ENCODE data around the gene ADAMTS20. TPM values are rescaled to one million over a fixed set of nuclear protein-coding genes. Genes with fewer than 3 reads are reported as not detected.

The ADAMTS20 gene
- total RNA-seq, 1 experiment from 2014 or later = 0.07 TPM

GRCh38 chr12:43329375-43329774 lies 222.6 kb downstream of the ADAMTS20 start:
- Histone ChIP-seq H3K4me1 (peaks cover 14% of the 10 kb centered on the region), H3K9me3 (peaks cover 4% of the 10 kb centered on the region; the same call in 1 of the 2 replicates), H3K27me3 (replicated peaks; ENCODE audit: control insufficient read depth, insufficient read depth, low read length) (no peaks in the 10 kb centered on the region), H3K4me3 (ENCODE audit: low read depth, low read length) (no peak overlapping the region), H3K36me3 (ENCODE audit: control insufficient read depth, insufficient read depth, low read length) (no peaks in the 10 kb centered on the region)
- intact Hi-C loops (cut with micrococcal nuclease; ENCODE audit: unreplicated experiment) = no loop called here
- CTCF ChIA-PET = no interaction called here
- no peaks in the 10 kb centered on the region for H3K27me3 Mint-ChIP-seq (ENCODE audit: insufficient read depth, unreplicated experiment)
- H3K4me3 Mint-ChIP-seq (ENCODE audit: unreplicated experiment) = no peak overlapping the region
- H3K36me3 Mint-ChIP-seq (ENCODE audit: insufficient read depth, unreplicated experiment) = no peaks in the 10 kb centered on the region
- BruUV-seq (replicated peaks) = no TSS peak
- peaks cover 10% of the 10 kb centered on the region for H3K9me3 Mint-ChIP-seq (ENCODE audit: unreplicated experiment)
- TF ChIP-seq CTCF (IDR thresholded peaks at IDR 0.05; ENCODE audit: insufficient read depth in 1 of 2, low read depth in 1 of 2, low read length in 1 of 2, severe bottlenecking in 1 of 2, unreplicated experiment in 1 of 2) = no peak
- DNase-seq = no peak
- POLR2A ChIA-PET = no interaction called here
- no peak overlapping the region for H3K27ac Mint-ChIP-seq (ENCODE audit: unreplicated experiment)
- no peaks in the 10 kb centered on the region for H3K4me1 Mint-ChIP-seq (ENCODE audit: low read depth, unreplicated experiment)

GRCh38 chr12:43325786-43326185 lies 226.2 kb downstream of the ADAMTS20 start:
- BruUV-seq (replicated peaks) = no TSS peak
- no peak overlapping the region for H3K4me3 ChIP-seq (ENCODE audit: low read depth, low read length)
- ChIA-PET CTCF (no interaction called here), POLR2A (no interaction called here)
- Mint-ChIP-seq H3K4me1 (ENCODE audit: low read depth, unreplicated experiment) (no peaks in the 10 kb centered on the region), H3K4me3 (ENCODE audit: unreplicated experiment) (no peak overlapping the region), H3K27me3 (ENCODE audit: insufficient read depth, unreplicated experiment) (no peaks in the 10 kb centered on the region), H3K36me3 (ENCODE audit: insufficient read depth, unreplicated experiment) (no peaks in the 10 kb centered on the region), H3K27ac (ENCODE audit: unreplicated experiment) (no peak overlapping the region), H3K9me3 (ENCODE audit: unreplicated experiment) (peaks cover 10% of the 10 kb centered on the region)
- H3K36me3 ChIP-seq (ENCODE audit: control insufficient read depth, insufficient read depth, low read length) = no peaks in the 10 kb centered on the region
- intact Hi-C loops (cut with micrococcal nuclease; ENCODE audit: unreplicated experiment) = no loop called here
- no peak for TF ChIP-seq CTCF (IDR thresholded peaks at IDR 0.05; ENCODE audit: insufficient read depth in 1 of 2, low read depth in 1 of 2, low read length in 1 of 2, severe bottlenecking in 1 of 2, unreplicated experiment in 1 of 2)
- H3K4me1 ChIP-seq = no peaks in the 10 kb centered on the region
- H3K27me3 ChIP-seq (replicated peaks; ENCODE audit: control insufficient read depth, insufficient read depth, low read length) = no peaks in the 10 kb centered on the region
- H3K9me3 ChIP-seq = peaks cover 4% of the 10 kb centered on the region; the same call in 1 of the 2 replicates
- no peak for DNase-seq

- DNase-seq = no peak
- Mint-ChIP-seq H3K27ac (ENCODE audit: unreplicated experiment) (no peak overlapping the region), H3K4me1 (ENCODE audit: low read depth, unreplicated experiment) (no peaks in the 10 kb centered on the region), H3K4me3 (ENCODE audit: unreplicated experiment) (no peak overlapping the region), H3K9me3 (ENCODE audit: unreplicated experiment) (no peaks in the 10 kb centered on the region), H3K27me3 (ENCODE audit: insufficient read depth, unreplicated experiment) (no peaks in the 10 kb centered on the region), H3K36me3 (ENCODE audit: insufficient read depth, unreplicated experiment) (no peaks in the 10 kb centered on the region)
- no peaks in the 10 kb centered on the region for H3K36me3 ChIP-seq (ENCODE audit: control insufficient read depth, insufficient read depth, low read length)
- BruUV-seq (replicated peaks) = no TSS peak
- TF ChIP-seq CTCF (IDR thresholded peaks at IDR 0.05; ENCODE audit: insufficient read depth in 1 of 2, low read depth in 1 of 2, low read length in 1 of 2, severe bottlenecking in 1 of 2, unreplicated experiment in 1 of 2) = no peak
- H3K27me3 ChIP-seq (replicated peaks; ENCODE audit: control insufficient read depth, insufficient read depth, low read length) = no peaks in the 10 kb centered on the region
- POLR2A ChIA-PET = no interaction called here
- no peak overlapping the region for H3K4me3 ChIP-seq (ENCODE audit: low read depth, low read length)
- intact Hi-C loops (cut with micrococcal nuclease; ENCODE audit: unreplicated experiment) = no loop called here
- CTCF ChIA-PET = no interaction called here
- H3K9me3 ChIP-seq = no peaks in the 10 kb centered on the region
- H3K4me1 ChIP-seq = no peaks in the 10 kb centered on the region
Observed at GRCh38 chr12:43320281-43320680, 231.7 kb downstream of the ADAMTS20 start.

Data from Caco-2 (cell line).